Eye (tissue), 1 donor: ENCODE measurements around the gene NME8.

Experiments
- DNase-seq: peaks from one replicate; pipeline ENCODE4 v3.0.0-alpha.2; 2015

Gene NME8

DNA sequence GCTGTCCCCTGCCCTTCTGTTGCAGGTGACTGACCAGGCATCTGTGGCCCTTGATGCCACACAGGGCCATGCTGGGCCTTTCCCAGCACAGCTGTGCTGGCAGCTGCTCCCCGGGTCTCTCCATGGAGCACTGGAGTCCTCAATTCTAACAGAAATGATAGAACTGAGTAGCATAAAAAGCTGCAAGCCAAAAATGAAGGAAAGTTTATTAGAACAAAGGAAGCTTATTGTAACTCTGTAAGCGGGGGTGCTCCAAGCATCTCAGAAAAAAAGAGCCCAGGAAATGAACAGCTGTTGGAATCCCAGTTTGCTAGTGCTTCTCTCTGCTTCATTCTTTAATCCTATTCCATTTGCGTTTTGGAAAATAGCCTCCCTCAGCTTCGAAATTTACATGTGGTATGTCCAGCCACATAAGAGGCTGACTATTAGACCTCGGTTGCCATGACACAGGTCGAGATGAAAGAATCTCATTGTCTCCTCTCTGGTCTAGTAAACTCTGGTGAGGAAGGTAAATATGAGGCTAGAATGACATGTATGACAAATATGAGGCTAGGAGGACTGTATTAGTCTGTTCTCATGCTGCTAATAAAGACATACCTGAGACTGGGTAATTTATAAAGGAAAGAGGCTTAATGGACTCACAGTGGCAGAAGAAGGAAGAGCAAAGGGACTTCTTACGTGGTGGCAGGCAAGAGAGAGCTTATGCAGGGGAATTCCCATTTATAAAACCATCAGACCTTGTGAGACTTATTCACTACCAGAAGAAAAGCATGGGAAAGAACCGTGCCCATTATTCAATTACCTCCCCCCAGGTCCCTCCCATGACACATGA is 95.7 kb downstream of the NME8 start:
- peak; percentile 46 for DNase-seq

DNA sequence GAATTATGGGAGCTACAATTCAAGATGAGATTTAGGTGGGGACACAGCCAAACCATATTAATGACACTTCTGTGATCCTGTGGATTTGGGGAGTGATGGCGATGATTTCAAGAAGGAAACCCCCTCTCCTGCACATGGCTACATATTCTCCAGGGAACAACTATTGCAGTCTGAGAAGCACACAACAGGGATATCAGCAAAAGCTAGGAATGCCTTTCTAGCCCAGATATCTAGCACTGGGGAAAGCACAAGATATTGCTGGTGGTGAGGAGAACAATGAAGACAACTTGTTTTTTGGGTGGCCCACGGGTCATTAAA is 96.3 kb downstream of the NME8 start:
- peak; percentile 35 for DNase-seq

DNA sequence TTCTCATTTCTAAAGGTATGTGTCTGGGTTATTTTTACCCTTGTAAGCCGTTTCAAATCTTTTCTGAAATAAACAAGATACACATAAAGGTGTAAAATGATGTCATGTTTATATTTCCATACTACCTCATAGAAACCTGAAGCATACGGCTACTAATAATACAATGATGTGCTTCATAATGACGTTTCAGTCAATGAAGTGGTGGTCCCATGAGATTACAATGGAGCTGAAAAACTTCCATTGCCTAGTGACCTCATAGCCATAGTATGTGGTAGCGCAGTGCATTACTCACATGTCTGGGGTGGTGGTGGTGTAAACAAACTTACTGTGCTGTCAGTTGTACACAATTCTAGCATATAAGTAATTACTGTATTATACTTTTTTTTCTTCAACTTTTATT is 96.9 kb downstream of the NME8 start:
- DNase-seq, result no peak

DNA sequence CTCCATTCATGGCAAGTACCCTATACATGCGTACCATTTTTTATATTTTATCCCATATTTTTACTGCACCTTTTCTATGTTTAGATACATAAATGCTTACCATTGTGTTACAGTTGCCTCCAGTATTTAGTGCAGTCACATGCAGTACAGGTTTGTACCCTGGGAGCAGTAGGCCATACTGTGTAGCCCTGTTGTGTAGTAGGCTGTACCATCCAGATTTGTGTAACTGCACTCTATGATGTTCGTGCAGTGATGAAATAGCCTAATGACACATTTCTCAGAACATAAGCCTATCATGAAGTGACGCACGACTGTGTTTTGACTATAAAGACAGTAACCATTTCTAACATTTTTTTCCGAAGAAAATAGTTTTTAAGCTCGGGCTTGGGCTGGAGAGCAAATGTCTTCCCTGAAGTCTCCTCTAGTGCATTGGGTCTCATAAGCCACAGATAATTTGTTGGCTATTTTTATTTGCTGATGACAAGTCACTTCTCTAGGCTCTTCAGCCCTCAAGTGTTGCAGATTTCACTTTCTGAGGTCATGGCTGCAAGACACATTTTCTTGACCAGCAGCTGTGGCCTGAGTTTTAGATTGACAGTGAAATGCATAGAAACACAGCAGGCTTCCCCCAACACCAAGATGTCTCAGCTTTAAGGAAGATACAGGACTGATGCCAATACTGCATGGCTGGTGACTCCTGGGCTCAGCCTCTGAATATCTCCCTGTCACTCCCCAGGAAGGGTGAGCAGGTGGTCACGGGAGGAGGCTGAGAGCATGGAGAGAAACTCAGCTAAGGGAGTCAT is 98.9 kb downstream of the NME8 start:
- peak; percentile 69 for DNase-seq

DNA sequence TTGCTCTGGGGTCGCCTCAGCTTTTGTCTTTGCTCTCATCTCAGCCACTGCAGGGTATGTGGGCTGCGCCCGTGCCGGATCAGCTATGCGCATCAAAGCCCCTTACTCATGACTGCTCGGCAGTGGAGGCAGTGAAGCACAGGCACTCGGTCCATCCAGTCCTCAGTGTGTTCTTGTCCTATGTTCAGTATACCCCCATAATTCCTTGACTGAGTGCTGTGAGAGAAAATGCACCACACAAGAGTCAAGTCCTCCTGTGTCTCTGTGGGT is 99.5 kb downstream of the NME8 start:
- DNase-seq, result no peak
